ENCODE results near the gene SLC25A22.
A peak's percentile ranks its signal among the peaks of the same experiment; 100 is the strongest.

- peak; percentile 22; the same call in 1 of the 2 replicates for TF ChIP-seq CTCF (IDR thresholded peaks at IDR 0.05; ENCODE audit: low read length)
- no peak for TF ChIP-seq EZH2 (IDR thresholded peaks at IDR 0.05; ENCODE audit: borderline replicate concordance, low read length)
Observed at GRCh38 chr11:778976-779954, 18.8 kb downstream of the SLC25A22 start.
